AG09309 (cell line): ENCODE data around the gene CACNG3.
"Not testable (repeated sequence)": the region's sequence is repeated elsewhere in the genome, so short reads cannot be mapped to it uniquely, and the experiment has no call there.

ENCODE experiments used
- DNase-seq: peaks from one replicate; pipeline ENCODE4 v3.0.0-alpha.2; 2010; ENCODE audit warnings: low read depth
- H3K4me3 ChIP-seq: 2 replicates; pipeline ENCODE4 v1.5.1; 2011; ENCODE audit warnings: mild to moderate bottlenecking, low read depth, low read length, moderate library complexity; ENCODE audit not compliant: control insufficient read depth
- TF ChIP-seq, protein P1 (sequence below): IDR thresholded peaks from 2 replicates; pipeline ENCODE4 v1.5.1; 2011; ENCODE audit warnings: mild to moderate bottlenecking, low read depth, low read length, inconsistent platforms; ENCODE audit not compliant: insufficient read depth, control insufficient read depth; ENCODE audit errors: missing control alignments

CACNG3 gene

DNA sequence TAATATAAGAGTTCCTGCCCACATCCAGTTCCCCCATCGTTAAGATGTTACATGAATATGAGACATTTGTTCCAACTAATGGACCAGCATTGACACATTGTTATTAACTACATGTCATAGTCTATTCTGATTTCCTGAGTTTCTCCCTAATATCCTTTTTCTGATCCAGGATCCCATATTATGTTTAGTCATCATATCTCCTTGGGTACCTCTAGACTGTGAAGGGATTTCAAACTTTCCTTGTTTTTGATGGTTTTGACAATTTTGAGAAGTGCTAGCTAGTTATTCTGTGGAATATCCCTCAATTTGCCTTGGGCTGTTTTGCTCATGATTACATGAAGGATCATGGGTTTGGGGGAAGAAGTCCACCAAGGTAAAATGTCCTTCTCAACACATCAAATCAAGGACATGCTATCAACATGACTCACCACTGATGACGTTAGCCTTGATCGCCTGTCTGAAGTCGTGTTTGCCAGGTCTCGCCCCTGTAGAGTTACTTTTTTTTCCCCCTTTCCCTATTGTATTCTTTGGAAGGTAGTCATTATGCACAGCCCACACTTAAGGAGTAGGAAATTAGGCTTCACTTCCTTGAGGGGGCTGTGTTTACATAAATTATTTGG, 42.5 kb downstream of the CACNG3 start:
- H3K4me3 ChIP-seq: no peak overlapping the region
- no peak for DNase-seq
- TF ChIP-seq, protein P1, sequence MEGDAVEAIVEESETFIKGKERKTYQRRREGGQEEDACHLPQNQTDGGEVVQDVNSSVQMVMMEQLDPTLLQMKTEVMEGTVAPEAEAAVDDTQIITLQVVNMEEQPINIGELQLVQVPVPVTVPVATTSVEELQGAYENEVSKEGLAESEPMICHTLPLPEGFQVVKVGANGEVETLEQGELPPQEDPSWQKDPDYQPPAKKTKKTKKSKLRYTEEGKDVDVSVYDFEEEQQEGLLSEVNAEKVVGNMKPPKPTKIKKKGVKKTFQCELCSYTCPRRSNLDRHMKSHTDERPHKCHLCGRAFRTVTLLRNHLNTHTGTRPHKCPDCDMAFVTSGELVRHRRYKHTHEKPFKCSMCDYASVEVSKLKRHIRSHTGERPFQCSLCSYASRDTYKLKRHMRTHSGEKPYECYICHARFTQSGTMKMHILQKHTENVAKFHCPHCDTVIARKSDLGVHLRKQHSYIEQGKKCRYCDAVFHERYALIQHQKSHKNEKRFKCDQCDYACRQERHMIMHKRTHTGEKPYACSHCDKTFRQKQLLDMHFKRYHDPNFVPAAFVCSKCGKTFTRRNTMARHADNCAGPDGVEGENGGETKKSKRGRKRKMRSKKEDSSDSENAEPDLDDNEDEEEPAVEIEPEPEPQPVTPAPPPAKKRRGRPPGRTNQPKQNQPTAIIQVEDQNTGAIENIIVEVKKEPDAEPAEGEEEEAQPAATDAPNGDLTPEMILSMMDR: no peak

DNA sequence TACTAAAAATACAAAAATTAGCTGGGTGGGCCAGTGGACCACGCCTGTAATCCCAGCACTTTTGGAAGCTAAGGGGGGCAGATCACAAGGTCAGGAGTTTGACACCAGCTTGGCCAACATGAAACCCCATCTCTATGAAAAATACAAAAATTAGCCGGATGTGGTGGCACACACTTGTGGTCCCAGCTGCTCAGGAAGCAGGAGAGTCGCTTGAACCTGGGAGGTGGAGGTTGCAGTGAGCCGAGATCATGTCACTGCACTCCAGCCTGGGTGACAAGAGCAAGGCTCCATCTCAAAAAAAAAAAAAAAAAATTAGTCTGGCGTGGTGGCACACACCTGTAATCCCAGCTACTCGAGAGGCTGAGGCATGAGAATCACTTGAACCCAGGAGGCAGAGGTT, 44.6 kb downstream of the CACNG3 start:
- DNase-seq, H3K4me3 ChIP-seq: not testable (repeated sequence)

DNA sequence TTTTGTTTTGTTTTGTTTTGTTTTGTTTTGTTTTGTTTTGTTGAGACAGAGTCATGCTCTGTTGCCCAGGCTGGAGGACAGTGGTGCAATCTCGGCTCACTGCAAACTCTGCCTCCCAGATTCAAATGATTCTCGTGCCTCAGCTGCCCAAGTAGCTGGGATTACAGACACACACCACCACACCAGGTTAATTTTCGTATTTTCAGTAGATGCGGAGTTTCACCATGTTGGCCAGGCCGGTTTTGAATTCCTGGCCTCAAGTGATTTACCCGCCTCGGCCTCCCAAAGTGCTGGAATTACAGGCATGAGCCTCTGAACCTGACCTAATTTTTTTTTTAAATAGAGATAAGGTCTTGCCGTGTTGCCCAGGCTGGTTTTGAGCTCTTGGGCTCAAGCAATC, 46.5 kb downstream of the CACNG3 start:
- H3K4me3 ChIP-seq: no peak overlapping the region
- DNase-seq: no peak

DNA sequence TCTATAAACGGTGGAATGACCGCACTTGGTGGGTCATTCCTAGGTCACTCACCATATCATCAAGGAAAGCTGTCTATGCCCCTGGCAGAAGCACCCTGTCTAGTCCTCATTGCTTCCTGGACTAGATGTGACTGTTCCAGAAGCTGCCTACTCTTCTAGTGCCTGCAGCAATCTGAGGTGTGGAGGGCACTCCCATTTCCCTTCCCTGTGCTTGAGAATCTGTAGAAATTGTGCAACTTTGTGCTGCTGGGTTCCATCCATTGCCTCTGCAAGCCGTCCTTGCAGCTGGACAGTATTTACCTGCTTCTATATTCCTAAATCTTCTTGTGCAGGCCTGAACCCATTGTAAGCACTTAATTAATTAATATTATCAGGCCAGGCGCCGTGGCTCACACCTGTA, 52.1 kb downstream of the CACNG3 start:
- TF ChIP-seq, protein P1: no peak
- DNase-seq: no peak
- H3K4me3 ChIP-seq: no peak overlapping the region

More for the DNA sequence above, 46.5 kb downstream of the CACNG3 start:
- TF ChIP-seq, protein P1: no peak

DNA sequence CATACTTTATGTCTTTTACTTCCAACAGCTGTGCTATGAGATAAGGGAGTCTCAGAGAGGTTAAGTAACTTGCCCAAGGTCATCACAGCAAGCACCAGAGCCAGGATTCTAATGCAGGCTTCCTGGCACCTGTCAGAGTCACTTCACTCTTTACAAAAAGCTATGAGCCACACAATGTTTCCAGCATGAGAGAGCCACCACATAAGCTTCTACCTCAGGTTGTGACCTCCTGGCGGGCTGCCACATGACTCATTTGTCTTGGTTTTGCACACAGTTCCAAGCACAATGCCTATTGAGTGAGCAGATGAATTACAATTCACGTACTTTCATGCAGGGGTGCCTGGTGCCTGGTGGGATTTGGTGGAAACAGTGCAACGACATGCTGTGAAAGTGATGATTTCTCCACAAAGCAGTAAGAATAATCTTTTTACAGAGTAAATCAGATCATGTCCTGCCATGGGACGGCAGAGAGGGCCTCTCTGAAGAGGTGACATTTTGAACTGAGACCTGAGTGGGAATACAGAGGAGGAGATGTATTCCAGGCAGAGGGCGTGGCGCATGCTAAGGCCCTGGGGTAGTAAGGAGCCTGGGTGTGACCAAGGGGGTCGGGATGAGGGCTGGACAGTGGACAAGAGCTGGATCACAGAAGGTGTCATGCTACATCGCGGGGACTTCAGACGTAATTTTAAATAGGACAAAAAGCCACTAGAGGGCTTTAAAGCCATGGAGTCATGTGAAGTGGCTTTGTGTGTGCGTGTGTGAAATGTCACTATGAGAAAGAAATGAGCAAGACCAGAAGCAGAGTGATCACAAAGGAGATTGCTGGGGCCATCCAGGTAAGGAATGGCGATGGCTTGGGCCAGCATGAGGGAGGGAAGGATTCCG, 53.4 kb downstream of the CACNG3 start:
- TF ChIP-seq, protein P1: no peak
- no peak for DNase-seq
- H3K4me3 ChIP-seq: no peak overlapping the region

DNA sequence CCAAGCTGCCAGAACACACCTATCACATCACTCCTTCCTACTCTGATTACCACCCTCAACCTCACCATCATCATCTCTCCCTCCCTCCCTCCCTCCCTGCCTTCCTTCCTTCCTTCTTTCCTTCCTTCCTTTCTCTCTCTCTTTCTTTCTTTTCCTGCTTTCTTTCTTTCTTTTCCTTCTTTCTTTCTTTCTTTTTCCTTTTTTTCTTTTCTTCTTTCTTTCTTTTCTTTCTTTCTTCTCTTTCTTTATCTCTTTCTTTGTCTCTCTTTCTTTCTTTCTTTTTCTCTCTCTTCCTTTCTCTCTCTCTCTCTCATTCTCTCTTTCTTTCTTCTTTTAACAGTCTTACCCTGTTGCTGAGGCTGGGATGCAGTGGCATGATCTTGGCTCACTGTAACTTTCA, 59.2 kb downstream of the CACNG3 start:
- TF ChIP-seq, protein P1: no peak
- DNase-seq: no peak
- no peak overlapping the region for H3K4me3 ChIP-seq

DNA sequence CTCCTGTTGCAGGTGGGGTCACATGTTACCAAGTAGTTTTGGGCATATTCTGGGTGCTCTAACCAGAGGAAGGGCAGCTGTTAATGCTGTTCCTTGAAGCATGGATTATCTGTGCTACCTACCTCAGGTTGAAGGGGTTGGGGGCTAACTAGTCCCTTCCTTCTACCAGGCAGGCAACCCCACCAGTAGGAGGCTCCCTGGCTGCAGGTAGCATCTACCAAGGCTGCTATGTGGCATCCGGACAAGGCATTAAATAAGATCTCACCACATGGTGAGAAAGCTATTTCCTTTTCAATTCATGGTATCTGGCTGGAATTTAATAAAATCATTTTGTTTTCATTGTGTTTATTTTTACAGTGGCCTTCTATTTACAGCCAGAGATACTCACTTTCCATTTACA, 62.5 kb downstream of the CACNG3 start:
- TF ChIP-seq, protein P1: no peak
- no peak for DNase-seq
- no peak overlapping the region for H3K4me3 ChIP-seq
